Fibroblast of skin of right biceps (primary cell): ENCODE results near the gene STAT4.

Experiments used
- DNase-seq: peaks from one replicate; pipeline ENCODE4 v3.0.0-alpha.2; 2013

STAT4 gene

DNA sequence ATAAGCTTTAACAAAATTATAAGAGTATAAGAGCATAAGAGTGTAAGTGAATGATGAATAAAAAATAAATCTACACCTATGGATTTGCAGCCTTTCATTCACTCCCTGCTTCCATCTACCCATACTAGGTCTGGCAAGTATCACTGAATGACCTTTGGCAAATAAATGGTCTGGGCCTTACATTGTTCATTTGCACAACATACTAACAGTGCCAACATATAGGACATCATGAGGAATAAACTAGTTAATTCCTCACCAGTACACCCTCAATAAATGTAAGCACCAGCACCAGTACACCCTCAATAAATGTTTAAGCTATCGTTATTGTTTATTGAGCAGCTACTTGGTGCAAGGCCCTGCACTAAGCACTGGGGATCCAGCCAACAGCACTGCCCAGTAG is 163.7 kb downstream of the STAT4 start:
- DNase-seq = no peak

DNA sequence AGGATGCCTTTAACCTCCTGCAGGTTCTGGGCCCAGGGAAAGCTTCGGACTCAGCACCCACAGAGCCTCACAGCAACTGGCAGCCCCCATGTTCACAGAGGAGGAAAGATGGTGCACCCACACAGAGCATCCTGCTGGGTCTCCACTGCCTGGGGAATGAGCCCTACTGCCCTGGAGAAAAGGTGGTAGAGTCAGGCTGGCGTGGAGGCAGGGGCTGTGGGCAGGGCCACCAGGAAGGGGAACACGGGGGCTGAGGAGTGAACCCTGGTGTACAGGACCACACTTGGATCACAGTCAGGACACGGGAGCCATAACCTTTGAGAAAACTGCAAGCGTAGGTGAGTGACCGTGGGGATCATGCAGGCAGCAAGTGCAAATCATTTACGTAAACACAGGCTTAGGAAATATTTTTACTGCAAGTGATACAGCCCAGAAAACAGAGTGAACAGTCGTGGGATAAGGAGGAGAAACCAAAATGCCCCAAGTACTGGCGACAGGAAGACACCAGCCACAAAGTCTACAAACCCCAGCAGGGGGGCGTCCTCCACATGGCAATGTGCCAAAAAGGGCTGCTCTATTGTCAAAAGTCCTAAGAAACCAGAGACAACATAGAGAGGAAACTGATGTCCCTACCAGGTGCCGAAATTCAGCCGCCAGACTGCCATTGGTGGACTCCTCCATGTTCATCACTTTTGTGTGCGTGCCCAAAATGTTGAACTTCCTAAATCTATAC is 164.4 kb downstream of the STAT4 start:
- DNase-seq = no peak

DNA sequence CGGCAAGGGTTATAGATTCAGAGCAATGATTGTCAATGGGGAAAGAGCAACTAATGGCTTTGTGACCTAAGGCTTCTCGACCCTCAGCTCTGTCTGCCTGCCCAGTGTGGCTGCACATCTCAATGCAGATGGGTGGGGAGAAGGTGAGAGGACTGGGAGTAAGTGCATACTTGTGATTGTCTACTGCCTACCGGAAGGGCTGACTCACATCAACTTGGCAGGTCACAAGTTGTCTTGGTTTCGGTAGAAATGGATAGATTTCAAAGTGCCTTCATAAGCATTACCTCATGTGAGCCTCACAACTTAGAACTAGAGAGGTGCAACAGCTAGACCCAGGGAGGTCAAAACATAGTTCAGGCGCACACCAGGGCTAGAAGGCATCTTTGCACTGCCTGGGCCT is 166.2 kb downstream of the STAT4 start:
- peak; percentile 52 for DNase-seq

DNA sequence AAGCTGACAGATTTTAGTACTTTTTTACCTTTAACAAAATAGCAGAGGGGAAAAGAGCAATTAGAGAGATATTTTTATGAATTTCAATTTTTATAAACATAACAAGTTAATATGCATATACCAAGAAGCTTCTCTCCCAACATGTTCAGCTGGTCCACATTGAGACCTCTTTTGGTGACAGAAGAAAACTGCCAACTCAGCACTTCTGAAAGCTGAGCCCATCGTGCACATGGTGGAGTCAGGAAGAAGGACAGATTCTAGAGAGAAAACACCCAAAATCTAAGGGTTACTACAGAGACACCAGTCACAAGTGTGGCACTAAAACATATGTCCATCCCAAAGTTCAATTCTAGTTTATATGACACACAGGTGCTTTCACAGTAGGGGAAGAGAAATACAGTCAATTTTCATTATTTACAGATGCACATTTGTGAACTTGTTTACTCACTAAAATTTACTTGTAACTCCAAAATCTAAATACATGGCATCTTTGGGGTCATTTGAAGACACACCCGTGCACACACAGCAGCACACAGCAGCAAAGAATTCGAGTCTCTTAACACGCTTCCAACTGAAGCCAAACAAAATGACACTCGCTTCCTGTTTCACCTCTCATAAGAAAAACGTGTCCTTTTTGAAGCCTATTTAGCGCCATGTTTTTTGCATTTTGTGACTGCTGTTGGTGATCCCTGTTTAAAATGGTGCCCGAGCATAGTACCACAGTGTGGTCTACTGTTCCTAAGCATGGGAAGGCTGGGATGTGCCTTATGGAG is 168.3 kb downstream of the STAT4 start:
- no peak for DNase-seq

DNA sequence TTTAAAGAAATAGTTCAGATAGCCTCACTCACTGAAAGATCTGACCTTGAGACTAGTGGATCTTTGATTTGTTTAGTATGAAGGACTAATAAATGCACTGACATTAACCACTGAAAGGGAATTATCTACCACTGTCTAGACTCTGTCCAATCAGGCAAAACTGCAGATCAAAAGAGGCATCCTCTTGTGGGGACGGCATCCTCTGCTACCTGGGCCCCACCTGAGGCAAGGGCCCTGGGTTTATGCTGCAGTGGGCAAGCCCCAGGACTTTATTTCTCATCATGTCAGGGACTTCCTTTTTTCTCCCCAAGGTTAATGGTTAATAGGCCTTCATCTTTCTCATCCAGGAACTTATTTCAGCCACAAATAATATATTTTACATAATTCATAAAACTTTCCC is 169.1 kb downstream of the STAT4 start:
- no peak for DNase-seq

DNA sequence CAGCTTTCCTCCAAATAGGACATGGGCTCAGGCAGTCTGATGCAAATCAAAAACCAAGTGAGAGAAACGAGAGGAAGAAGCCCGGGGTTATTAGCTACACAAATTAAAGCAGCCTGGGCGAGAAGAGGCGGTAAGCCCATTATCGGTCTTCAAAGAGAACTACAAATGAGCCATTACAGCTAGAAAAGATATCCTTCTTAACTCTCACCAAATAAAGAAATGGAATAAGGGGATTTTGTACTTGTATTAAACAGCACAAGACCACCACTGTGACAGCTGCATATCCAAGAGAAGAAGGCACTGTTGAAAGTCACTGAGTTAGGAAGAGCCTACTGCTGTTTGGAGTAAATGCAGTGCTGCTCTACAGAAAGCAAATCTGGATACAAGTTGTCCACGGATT is 169.5 kb downstream of the STAT4 start:
- no peak for DNase-seq

DNA sequence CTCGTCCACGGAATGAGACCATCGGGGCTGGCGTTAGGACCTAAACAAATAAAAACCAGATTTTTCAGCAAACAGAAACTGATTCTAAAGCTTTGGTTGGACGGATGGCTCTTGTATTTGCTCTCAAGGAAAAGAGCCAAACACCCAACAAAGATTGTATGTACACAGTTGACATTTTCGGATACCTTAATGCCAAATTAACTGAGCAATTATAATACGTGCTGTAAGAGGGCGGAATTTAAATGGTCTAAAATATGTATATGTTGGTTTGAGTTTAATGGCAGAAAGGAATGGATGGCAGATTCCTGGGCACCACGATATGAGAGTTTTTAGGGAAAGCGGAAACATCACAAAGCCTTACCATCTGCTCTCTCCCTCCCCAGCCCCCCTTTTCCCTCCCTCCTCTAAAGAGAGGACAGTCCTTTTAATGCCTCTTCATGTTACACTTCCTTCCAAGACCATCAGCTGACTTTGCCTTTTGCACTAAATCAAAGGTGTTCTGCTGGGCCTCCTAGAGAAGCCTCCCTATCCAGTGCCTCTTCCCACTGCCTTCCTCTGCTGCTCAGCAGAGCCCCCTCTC is 170.1 kb downstream of the STAT4 start:
- no peak for DNase-seq

DNA sequence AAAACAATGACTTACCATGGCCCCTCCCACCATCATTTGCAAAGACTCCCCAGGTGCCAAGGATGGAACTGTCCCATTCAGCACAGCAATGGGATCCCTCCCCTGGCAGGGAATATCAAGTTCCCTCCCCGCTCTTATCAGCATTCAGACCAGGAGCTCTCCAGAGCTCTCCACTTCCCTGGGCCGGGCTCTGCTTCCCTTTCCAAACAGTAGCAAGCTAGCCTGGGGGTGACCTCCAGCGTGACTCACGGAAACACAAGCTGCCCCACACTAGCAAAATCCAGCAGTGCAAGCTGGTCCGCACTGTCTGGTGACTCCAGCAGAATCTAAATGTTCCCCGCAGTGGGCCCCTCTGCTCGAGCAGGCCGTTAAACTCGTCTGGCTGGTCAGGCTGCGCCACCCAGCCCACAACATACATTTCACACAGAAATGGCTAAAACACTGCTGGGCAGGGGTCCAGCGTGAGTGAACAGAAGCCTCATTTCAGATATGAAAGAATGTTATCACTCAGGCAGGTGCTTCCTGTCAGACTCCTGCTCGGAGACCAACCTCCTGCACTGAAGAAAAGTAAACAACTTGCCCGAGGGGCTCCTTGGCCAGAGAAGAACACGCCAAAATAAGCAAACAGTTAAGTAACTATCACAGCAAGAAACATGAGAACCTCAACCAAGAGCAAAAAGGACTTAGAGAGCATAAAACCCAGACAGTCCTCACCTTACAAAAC is 170.7 kb downstream of the STAT4 start:
- DNase-seq = peak; percentile 16
